Ishikawa (cell line): Measurements from ENCODE around the gene GTF3C1.

Source experiments
- RAD21 ChIP-seq: IDR thresholded peaks from 2 replicates; pipeline ENCODE4 v1.6.1; 2012; ENCODE audit warnings: low read depth
- TCF12 ChIP-seq: IDR thresholded peaks from 2 replicates; pipeline ENCODE4 v1.6.1; 2012; ENCODE audit warnings: low read depth
- TF ChIP-seq, protein P1 (sequence below): IDR thresholded peaks from 2 replicates; pipeline ENCODE4 v1.6.1; 2012; ENCODE audit warnings: low read depth, mild to moderate bottlenecking

GRCh38 chr16:27431773-27432532 lies 117.8 kb downstream of the GTF3C1 start:
- no peak for TF ChIP-seq TCF12
- TF ChIP-seq, protein P1, sequence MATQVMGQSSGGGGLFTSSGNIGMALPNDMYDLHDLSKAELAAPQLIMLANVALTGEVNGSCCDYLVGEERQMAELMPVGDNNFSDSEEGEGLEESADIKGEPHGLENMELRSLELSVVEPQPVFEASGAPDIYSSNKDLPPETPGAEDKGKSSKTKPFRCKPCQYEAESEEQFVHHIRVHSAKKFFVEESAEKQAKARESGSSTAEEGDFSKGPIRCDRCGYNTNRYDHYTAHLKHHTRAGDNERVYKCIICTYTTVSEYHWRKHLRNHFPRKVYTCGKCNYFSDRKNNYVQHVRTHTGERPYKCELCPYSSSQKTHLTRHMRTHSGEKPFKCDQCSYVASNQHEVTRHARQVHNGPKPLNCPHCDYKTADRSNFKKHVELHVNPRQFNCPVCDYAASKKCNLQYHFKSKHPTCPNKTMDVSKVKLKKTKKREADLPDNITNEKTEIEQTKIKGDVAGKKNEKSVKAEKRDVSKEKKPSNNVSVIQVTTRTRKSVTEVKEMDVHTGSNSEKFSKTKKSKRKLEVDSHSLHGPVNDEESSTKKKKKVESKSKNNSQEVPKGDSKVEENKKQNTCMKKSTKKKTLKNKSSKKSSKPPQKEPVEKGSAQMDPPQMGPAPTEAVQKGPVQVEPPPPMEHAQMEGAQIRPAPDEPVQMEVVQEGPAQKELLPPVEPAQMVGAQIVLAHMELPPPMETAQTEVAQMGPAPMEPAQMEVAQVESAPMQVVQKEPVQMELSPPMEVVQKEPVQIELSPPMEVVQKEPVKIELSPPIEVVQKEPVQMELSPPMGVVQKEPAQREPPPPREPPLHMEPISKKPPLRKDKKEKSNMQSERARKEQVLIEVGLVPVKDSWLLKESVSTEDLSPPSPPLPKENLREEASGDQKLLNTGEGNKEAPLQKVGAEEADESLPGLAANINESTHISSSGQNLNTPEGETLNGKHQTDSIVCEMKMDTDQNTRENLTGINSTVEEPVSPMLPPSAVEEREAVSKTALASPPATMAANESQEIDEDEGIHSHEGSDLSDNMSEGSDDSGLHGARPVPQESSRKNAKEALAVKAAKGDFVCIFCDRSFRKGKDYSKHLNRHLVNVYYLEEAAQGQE: no peak
- no peak for TF ChIP-seq RAD21
